NCI-H82 (cell line): ENCODE data around the gene TMEM175.

ENCODE experiments used
- DNase-seq: peaks from one replicate; lab custom pipeline; 2025; lab: John Stamatoyannopoulos, UW

Gene TMEM175

DNA sequence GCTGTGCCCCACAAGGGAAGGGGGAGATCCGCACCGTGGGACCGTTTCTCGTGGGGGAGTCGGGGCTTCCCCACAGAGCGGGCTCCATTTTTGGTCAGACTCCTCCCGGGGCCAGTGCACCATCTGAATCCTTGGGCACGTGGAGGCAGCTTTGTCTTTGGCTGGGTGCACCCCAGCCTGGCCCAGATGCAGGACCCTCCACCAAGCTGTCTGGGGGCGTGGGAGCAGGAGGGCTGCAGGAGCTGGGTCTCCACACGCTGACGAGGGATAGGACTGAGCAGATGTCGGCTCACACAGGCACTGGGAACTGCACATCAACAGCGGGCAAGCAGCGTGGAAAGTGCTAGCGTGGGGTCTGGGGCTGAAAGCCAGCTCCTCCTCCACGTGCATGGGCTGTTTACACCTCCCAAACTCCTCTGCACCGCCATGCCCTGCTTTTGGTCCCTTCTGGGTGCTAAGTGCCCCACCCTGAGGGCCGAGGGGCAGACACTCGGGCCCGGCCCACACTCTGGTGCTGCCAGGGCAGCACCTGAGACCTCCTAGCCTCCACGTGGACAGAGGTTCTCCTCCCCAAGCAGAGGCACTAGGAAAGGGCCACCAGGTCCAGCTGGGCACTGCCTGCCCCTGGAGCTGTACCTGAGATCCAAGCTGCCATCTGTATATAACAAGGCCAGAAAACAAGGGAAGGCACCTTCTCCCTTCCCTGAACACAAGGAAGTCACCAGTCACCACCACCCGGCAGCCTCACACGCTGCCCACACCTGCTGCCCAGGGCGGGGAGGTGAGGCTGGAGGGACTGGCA, 27.3 kb downstream of the TMEM175 start:
- no peak for DNase-seq

DNA sequence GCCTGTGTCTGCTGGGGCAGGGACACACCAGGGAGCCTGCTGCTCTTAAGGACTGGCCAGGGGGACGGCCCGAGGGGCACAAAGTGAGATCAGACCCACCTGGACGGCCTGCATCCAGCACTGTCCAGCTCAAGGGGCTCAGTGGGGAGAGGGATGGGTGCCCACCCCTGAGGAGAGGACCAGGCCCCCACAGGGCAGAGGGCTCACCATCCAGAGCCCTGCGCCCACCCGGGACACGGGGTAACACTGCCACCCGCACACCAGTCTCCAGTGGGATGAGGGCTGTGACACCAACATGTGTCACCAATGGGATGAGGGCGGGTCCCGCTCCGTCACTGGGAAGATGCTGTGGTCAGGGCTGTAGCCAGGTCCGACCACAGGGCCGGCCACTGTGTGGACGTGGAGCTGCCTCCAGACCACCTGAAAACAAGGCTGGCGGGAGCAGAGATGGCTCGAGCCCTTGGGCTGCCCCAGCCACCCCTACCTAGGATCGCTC, 27.9 kb downstream of the TMEM175 start:
- DNase-seq: no peak

DNA sequence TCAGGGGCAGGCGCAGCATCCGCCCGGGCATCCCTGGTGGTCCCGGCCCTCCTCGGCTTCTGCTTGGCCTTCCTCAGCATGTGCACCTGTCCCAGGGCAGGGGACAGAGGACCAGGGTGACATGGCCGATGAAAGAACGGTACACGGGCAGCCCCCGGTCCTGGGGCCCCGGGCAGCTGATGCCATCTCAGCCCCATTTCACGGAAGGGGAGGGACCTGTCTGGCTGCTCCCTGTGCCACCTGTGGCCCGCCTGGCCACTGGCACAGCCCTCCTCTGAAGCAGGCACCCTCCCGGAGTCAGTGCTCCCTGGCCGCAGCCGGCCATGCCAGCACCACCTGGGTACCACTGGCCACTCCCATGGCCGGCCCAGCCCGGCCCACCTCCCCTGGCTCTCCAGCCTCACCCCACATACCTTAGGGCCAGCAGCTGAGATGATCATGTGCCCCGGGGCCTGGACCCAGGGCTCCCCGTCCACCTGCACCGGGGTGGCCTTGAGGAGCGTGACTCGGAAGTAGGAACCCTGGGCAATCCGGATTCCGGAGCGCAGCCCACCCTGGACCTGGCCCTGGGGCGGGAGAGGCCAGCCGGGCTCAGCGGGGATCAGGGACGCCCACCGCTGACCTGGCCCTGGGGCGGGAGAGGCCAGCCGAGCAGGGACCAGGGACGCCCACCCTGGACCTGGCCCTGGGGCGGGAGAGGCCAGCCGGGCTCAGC, 28.5 kb downstream of the TMEM175 start:
- no peak for DNase-seq

DNA sequence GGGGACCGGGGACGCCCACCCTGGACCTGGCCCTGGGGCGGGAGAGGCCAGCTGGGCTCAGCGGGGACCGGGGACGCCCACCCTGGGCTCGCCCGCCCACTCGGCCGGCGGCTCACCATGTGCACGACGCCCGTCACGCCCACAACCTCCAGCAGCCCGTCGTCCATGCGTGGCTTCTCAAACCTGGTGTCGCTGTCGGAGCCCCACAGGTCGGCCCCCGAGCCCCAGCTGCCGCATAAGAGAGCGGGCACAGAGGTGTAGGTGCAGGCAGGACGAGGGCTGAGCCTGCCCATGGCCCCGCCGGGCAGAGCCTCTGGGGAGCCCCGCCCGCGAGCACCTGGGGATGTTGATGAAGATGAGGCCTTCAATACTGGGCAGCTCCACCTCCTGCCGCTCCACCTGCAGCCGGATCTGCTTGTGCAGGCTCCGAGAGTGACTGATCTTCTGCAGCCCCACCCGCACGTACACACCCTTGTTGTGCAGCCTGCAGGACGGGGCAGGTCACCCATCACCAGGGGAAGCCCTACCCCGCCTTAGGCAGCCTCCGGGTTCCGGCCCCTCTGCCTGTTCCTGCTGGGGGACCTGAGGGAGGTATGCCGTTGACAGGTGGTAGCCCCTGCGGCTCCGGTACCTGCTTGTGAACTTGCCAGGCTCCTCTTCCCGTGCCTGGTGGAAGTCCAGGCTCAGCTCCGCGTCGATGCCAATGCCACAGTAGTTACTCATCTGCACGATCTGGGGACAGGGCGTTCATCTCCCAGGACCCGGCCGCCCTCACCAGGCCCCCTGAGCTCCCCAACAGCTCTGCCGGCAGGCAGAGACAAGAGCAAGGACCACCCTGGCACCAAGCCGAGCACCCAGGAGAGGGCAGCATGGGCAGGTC, 29.3 kb downstream of the TMEM175 start:
- no peak for DNase-seq

DNA sequence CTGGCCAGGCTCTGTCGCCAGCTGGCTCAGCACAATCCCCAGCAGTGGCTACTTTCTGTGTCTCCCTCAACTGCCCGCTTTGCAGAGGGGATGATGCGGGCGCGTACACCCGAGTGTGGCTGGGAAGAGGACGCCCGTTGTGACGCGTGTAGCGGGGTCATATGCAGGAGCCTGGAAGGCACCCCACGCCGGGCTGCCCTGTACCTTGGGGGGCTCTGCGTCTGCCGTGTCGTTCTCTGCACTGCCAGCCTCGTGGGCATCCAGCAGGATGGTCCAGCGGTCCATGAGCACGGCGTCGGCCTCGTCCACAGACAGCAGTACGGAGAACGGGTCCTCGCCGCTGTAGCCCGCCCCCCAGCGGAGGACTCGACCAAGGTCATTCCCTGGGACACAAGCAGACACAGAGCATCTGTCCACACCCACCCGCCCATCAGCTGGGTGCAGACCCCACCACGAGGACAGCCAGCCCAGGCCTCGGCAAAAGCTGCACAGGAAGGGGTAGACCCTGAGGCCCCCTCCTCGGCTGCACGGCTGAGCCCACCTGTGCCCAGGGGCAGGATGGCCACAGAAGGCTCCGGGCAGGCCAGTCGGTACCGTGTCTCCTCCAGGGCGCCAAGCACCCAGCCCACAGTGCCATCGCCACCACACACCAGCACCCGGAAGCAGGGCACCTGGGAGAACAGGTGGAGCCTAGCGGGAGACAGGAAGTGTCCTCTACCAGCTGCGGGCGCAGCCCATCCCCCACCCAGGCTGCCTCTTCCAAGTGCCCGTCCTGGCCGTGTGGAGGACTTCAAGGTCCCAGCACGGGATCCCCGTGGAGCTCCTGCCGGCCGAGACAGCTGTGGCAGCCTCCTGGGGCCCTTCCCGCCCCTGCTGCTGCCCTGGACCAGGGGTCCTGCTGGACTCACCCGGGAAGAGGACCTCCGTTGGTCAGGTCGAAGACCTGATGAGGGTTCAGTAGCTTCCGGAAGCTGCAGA, 30.3 kb downstream of the TMEM175 start:
- peak; percentile 47 for DNase-seq

DNA sequence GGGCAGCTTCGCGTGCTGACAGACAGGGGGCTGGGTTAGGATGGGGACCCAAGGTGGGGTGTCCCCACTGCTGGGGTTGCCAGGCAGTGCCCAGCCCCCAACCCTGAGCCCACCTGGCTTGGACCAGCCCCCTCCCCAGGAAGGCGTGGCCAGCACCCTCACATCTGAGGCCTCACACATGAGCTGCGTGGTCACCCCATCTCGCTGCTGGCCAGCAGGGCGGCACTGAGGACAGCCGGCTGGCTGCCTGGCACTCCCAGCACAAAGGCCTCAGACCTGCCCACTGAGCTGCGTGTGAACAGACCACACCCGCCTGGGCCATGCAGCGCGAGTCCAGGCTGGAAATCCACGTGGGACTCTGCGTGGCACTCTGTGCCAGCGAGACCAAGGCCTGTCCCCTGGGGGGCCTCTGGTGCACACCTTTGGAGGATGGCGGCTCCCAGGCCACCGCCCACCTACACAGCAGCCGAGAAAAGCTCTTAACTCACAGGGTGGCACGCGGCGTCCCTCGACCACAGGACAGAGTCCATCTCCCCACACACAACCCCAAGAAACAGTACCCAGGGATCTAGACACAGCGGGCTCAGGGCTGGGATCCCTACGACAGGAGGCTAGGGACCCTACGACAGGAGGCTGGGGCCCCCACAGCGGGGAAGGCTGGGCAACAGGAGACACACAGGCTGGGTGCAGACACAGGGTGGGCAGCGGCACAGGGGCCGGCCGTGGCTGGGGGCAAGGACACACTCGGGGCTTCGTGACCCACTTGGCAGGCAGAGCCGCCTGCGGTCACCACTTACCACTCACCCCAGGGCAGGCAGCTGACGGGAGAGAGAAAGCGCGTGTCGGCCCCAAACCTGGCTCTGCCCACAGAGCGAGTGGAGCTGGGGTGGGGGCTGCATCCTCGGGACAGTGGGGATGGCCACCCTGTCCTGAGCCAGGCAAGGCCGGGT, 31.3 kb downstream of the TMEM175 start:
- no peak for DNase-seq

DNA sequence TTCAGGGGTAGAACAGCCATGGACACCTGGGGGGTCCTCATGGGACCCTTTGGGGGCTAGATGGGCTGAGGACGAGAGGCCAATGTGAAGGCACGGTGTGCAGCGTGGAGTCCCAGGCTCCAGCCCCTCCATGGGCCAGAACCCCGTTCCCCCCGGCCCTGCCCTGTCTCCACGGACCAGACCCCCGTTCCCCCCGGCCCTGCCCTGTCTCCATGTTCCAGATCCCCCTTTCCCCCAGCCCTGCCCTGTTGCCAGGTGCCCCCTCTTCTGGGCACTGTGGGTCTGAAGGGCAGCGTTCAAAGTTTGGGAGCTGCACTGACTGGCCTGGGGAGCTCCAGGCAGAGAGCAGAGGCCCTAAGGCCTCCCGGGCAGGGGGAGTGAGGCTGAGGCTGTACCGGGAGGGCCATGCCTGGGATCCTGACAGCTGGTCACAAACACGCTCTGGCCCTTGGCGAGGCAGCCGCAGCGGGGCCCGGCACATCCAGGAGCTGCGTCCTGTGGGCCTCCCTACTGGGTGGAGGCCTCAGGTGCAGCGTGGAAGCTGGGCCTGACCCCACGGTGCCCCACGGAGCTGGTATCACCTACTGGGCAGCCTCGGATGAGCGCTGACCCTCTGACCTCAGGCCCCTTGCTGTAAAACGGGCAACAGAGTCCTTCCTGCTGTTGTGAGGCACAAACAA, 32.2 kb downstream of the TMEM175 start:
- no peak for DNase-seq

DNA sequence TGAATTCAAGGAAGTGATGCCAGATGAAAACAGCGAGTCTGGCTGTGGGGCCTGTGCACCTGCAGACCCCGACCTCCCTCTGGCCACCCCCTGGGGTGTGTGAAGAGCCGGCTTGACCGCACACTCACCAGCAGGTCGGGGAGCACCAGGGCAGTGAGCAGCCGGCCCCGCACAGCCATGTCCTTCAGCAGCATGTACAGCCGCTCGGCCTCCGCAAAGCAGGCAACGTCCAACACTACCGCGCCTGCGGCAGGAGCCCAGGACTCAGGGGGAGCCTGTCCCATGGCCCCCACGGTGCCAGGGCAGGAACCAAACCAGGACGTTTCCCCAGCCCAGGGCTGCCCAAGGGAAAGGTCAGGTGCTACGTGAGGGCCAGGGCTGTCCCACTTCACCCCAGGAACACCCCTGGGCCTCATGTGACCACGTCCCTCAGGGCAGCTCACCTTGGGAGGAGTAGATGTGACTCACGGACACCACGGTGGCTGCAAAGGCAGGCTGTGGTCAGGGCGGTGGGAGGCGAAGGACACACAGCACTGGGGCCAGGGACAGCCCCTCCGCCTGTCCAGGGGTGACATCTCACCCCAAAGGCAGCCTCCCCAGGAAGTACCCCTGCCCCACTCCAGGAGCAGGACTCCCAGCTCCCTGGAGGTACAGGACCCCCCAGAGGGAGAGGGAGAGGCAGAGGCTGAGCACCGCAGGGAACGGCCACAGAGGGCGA, 32.9 kb downstream of the TMEM175 start:
- DNase-seq: no peak

DNA sequence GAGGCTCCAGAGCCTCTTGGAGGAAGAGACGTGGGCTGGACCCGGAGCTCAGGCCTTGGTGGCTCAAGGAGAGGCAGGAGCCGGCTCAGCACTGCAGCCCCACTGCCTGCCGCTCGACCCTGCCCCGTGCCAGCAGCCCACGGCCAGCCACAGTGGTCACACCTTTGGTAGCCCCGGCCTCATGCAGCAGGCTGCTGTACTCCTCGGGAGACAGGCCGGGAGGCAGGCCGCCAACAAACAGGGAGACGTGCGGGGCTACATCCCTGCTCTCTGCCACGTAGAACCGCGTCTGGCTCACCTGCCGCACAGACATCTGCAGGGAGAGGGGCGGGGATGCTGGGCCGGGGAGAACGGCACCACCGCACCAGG, 33.5 kb downstream of the TMEM175 start:
- no peak for DNase-seq

DNA sequence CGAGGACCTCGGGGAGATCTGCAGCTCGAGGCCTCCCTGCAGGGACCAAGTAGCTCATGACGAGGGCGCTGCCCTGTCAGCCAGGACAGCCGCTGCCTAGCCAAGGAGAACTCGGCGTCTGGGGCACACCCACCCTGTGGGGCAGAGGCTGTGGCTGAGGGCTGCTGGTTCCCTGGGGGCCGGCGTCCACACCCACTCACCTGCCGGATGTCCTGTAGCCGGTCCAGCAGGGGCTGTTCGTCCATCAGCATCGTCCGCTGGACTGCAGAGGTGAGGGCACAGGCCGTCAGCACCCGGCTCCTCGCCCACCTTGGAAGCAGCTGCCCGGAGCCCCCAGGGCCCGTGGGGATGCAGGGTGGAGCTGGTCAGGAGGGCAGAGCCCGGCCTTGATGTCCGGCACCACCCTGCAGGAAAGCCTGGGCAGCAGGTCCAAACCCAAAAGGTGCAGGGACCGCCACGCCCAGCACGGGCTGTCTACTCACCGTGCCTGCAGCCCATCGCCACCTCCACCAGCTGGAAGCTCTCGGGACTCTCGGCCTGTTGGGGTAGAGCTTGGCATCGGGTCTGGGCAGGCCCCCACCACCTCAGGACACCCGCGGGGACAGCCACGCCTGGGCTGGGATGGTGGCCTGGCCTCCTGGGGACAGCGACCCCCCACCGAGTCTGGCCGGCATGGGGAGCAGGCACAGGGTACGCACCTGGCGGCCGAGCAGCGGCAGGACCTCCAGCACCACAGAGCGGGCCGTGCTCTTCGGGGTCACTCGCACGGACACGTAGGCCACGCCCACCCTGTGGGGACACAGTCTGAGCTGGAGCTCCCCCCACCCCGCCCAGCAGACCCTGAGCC, 34.2 kb downstream of the TMEM175 start:
- peak; percentile 11 for DNase-seq

DNA sequence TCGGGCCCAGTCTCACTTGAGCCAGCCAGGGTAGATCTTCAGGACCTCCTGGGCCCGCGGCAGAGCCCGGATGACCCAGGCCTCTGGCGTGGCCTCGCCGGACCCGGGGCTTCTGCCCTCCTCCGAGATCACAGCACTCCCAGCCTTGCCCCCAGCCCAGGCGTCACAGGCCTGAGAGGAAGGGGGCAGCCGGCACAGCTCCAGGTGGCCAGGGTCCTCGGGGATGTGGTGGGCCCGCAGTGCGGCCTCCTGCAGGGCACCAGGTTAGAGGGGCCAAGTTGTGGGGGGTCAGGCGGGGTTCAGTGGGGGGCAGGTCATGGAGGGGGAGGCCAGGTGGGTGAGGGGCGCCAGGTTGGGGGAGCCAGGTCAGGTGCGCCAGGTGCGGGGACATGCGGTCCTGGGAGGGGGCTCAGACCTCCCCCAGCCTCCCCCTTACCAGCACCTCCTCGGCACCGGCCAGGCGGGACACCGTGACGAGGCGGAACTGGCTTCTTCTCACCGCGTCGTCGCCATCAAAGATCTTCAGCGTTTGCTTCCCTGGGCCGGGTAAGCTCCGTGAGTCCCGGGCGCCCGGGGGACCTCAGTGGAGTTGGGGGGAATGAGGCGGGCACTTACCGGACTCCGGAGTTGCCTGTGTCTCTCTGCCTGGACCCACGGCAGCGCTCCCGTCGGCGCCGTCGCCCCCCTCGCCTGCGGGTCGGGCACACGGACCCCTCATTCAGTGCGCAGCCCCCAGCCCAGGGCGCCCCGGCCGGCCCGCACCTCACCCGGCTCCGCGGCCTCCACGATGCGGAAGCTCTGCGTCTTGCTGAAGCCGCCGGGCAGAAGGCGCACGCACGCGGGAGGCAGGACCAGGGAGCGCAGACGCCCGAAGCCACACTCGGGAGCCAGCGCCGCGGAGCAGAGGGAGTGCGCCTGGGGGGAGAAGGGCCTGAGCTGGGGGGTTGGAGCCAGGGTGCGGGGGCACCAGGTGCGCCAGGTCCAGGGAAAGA, 35.1 kb downstream of the TMEM175 start:
- no peak for DNase-seq

DNA sequence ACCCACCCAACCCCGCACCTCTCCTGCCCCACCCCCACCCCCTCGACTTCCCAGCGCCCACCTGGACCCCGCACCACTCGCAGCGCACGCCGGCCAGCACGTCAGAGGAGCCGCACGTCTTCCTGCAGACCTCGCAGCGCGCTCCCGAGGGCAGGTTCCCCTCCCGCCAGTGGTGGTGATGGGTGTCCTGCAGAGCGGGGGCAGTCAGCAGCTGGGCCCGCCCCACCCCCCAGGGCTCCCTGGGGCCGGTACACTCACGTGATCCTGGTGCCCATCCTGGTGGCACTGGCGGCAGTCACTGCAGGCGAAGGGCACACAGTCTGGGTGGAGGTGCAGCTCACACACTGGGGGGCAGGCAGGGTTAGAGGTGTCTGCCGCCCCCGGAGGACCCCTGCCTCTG, 36.0 kb downstream of the TMEM175 start:
- no peak for DNase-seq

DNA sequence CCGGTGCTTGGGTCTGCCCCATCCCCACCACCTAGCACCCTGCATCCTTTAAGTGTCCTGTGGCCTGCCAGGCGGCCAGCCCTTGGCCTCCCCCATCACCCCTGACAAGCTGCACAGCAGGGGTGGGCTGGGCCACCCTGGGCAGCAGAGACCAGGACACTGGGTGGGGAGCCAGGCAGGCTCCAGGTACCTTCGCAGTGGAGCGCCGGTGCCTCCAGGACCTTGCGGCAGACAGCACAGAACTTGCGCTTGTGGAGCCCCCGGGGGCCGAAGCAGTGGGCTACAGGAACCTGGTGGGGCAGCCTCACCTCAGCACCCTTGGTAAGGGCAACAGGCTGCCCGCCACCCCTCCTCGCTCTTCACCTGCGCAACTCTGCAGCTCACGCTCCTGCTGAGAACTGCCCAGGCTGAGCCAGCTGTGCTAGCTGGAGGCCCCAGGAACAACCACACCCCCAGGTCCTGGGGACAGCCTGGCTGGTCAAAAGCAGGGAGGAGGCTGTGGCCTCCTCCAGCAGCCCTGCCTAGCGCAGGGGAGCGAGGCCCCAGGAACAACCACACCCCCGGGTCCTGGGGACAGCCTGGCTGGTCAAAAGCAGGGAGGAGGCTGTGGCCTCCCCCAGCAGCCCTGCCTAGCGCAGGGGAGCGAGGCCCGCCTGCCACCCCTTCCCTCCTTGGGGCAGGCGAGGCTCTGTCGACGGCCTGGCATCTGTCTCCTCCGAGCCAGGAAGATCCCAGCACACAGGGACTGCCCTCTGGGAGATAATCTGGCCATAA, 36.5 kb downstream of the TMEM175 start:
- DNase-seq: no peak

DNA sequence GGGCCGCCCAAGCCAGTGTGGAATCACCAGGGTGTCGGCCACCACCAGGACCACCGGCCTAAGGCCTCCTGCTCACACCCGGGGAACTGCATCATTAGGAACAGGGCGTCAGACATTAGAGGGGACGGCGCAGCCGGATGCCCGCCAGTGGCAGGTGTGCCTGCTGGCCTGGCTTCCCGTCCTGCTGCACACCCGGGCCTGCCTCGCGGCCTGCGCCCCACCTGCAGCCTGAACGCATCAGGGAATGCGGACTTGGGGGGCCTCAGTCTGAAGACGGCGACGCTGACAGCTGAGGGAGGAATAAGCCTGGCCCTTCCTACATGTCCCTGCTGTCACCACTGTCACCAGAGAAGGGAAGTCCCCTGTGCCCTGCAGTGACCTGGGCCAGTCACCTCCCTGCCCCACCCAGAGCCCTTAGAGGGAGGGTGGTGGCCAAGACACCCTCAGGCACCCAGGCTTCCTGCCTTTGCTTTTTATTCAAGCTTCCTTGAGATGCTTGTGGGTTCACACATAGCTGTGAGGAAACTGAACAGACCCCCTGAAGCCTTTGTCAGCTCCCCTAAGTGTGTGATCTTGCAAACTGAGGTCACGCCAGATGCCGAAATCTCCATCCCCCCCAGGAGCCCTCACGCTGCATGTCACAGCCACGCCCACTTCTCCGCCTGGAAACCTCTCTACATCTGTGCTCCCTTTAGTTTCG, 37.9 kb downstream of the TMEM175 start:
- no peak for DNase-seq

DNA sequence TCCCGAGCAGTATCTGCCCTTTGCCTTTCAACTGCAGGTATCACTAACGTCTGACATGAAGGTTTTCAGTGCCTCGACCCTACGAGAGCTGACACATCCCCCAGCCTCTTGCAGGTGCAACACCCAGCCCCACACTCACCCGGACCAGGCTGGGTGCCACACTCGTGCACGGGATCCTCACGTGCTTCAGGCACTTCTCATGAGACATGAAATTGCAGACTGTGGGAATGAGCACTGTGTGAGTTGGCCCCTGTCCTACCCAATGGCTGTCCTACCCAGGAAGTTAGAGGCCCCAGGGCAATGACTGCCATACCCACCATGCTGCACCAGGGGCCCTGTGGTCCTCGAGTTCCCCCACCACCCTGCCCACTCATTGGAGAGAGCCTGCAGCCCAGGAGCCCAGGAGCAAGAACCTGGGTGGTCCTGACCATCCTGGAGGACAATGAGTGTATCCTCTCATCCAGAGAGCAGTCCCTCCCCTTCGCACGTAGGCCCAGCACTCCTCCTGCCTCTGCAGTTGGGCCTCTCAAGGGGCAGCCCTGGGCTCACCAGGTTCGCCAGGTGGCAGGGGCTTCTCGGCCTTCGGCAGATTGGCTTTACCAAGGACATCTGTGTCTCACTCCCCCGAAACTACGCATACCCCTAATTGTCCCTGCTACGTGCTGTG, 38.7 kb downstream of the TMEM175 start:
- DNase-seq: no peak
